Epithelial cell of prostate (primary cell): Measurements from ENCODE around the gene CPNE5.

ENCODE experiments used
- DNase-seq: peaks from one replicate; pipeline ENCODE4 v3.0.0-alpha.2; 2011; ENCODE audit warnings: low read depth, low spot score
- H3K27ac ChIP-seq: fragments of 450-650 bp; 2 replicates; pipeline ENCODE4 v1.5.1; 2017; ENCODE audit warnings: mild to moderate bottlenecking

CPNE5 gene

GRCh38 chr6:36771145-36771544 lies 68.1 kb downstream of the CPNE5 start:
- no peak overlapping the region for H3K27ac ChIP-seq
- no peak for DNase-seq

- DNase-seq: no peak
- peak overlapping the region; percentile 63 for H3K27ac ChIP-seq
Measured at GRCh38 chr6:36769676-36770499, 69.4 kb downstream of the CPNE5 start.

- no peak for DNase-seq
- H3K27ac ChIP-seq: peak overlapping the region; percentile 63
Measured at GRCh38 chr6:36769183-36769675, 70.0 kb downstream of the CPNE5 start.

GRCh38 chr6:36766399-36766945 lies 72.8 kb downstream of the CPNE5 start:
- no peak overlapping the region for H3K27ac ChIP-seq
- no peak for DNase-seq

- no peak for DNase-seq
Measured at GRCh38 chr6:36765594-36766398, 73.4 kb downstream of the CPNE5 start.

GRCh38 chr6:36765190-36765589 lies 74.1 kb downstream of the CPNE5 start:
- no peak overlapping the region for H3K27ac ChIP-seq
- DNase-seq: no peak

More at GRCh38 chr6:36765594-36766398, 73.4 kb downstream of the CPNE5 start:
- H3K27ac ChIP-seq: no peak overlapping the region

GRCh38 chr6:36762123-36762522 lies 77.1 kb downstream of the CPNE5 start:
- no peak for DNase-seq
- no peak overlapping the region for H3K27ac ChIP-seq

- no peak overlapping the region for H3K27ac ChIP-seq
- no peak for DNase-seq
Measured at GRCh38 chr6:36760685-36761435, 78.4 kb downstream of the CPNE5 start.

GRCh38 chr6:36759148-36759759 lies 80.0 kb downstream of the CPNE5 start:
- no peak for DNase-seq
- H3K27ac ChIP-seq: no peak overlapping the region

GRCh38 chr6:36758516-36759147 lies 80.6 kb downstream of the CPNE5 start:
- H3K27ac ChIP-seq: no peak overlapping the region
- no peak for DNase-seq

- no peak overlapping the region for H3K27ac ChIP-seq
- no peak for DNase-seq
Measured at GRCh38 chr6:36757943-36758508, 81.2 kb downstream of the CPNE5 start.

- H3K27ac ChIP-seq: no peak overlapping the region
- no peak for DNase-seq
Measured at GRCh38 chr6:36757206-36757605, 82.0 kb downstream of the CPNE5 start.

- no peak for DNase-seq
- H3K27ac ChIP-seq: no peak overlapping the region
Measured at GRCh38 chr6:36756786-36757185, 82.5 kb downstream of the CPNE5 start.

GRCh38 chr6:36755435-36756348 lies 83.6 kb downstream of the CPNE5 start:
- peak; percentile 76 for DNase-seq
- peak overlapping the region; percentile 45 for H3K27ac ChIP-seq

- peak overlapping the region; percentile 45 for H3K27ac ChIP-seq
- no peak for DNase-seq
Measured at GRCh38 chr6:36754582-36755434, 84.4 kb downstream of the CPNE5 start.

GRCh38 chr6:36753671-36754405 lies 85.4 kb downstream of the CPNE5 start:
- no peak for DNase-seq

More at GRCh38 chr6:36753671-36754405, 85.4 kb downstream of the CPNE5 start:
- no peak overlapping the region for H3K27ac ChIP-seq
